ENCODE data around the gene NUTM2A.
"Not testable (repeated sequence)": the region's sequence is repeated elsewhere in the genome, so short reads cannot be mapped to it uniquely, and the experiment has no call there.

NUTM2A gene

GRCh38 chr10:87225148-87225547 is at the start of gene NUTM2A:
Gene NUTM2A, plus strand, starts transcription at chr10:87225448. Its CDS starts 383 bp downstream, at chr10:87225831.
- not testable (repeated sequence) for DNase-seq

GRCh38 chr10:87177587-87177986 is 47.7 kb upstream of the NUTM2A start:
- DNase-seq = not testable (repeated sequence)

- DNase-seq = not testable (repeated sequence)
Measured at GRCh38 chr10:87184421-87184820, 40.8 kb upstream of the NUTM2A start.

GRCh38 chr10:87186016-87186415 is 39.2 kb upstream of the NUTM2A start:
- DNase-seq = not testable (repeated sequence)

GRCh38 chr10:87187573-87187972 is 37.7 kb upstream of the NUTM2A start:
- not testable (repeated sequence) for DNase-seq

- not testable (repeated sequence) for DNase-seq
Measured at GRCh38 chr10:87191841-87192240, 33.4 kb upstream of the NUTM2A start.

GRCh38 chr10:87200924-87201323 is 24.3 kb upstream of the NUTM2A start:
- peak; percentile 63 for DNase-seq

GRCh38 chr10:87204801-87205200 is 20.4 kb upstream of the NUTM2A start:
- DNase-seq = not testable (repeated sequence)

GRCh38 chr10:87206922-87207321 is 18.3 kb upstream of the NUTM2A start:
- not testable (repeated sequence) for DNase-seq

GRCh38 chr10:87210309-87210708 is 14.9 kb upstream of the NUTM2A start:
- not testable (repeated sequence) for DNase-seq

- DNase-seq = not testable (repeated sequence)
Measured at GRCh38 chr10:87211848-87212247, 13.4 kb upstream of the NUTM2A start.

GRCh38 chr10:87213150-87213765 is 12.0 kb upstream of the NUTM2A start:
- not testable (repeated sequence) for DNase-seq

GRCh38 chr10:87213806-87214205 is 11.4 kb upstream of the NUTM2A start:
- not testable (repeated sequence) for DNase-seq

GRCh38 chr10:87216120-87216519 is 9.1 kb upstream of the NUTM2A start:
- not testable (repeated sequence) for DNase-seq

- not testable (repeated sequence) for DNase-seq
Measured at GRCh38 chr10:87219370-87219769, 5.9 kb upstream of the NUTM2A start.

GRCh38 chr10:87222789-87223188 is 2.5 kb upstream of the NUTM2A start:
- DNase-seq = not testable (repeated sequence)

GRCh38 chr10:87228247-87228646 is 3.0 kb downstream of the NUTM2A start:
- DNase-seq = not testable (repeated sequence)

- DNase-seq = not testable (repeated sequence)
Measured at GRCh38 chr10:87229211-87229610, 4.0 kb downstream of the NUTM2A start.

GRCh38 chr10:87234854-87235253 is 9.6 kb downstream of the NUTM2A start:
- DNase-seq = not testable (repeated sequence)

GRCh38 chr10:87237244-87237643 is 12.0 kb downstream of the NUTM2A start:
- not testable (repeated sequence) for DNase-seq

- DNase-seq = not testable (repeated sequence)
Measured at GRCh38 chr10:87239346-87239808, 14.1 kb downstream of the NUTM2A start.

- DNase-seq = not testable (repeated sequence)
Measured at GRCh38 chr10:87242192-87242591, 16.9 kb downstream of the NUTM2A start.

- DNase-seq = not testable (repeated sequence)
Measured at GRCh38 chr10:87247335-87247734, 22.1 kb downstream of the NUTM2A start.

- not testable (repeated sequence) for DNase-seq
Measured at GRCh38 chr10:87248818-87249353, 23.6 kb downstream of the NUTM2A start.
